Osteoblast (primary cell): Measurements from ENCODE around the gene CDK5RAP2. TPM values are rescaled to one million over a fixed set of nuclear protein-coding genes. Genes with fewer than 3 reads are reported as not detected.

ENCODE experiments used
- DNase-seq: peaks from one replicate; pipeline ENCODE4 v3.0.0; 2011; ENCODE audit warnings: low spot score, mixed read lengths; ENCODE audit not compliant: insufficient read length; ENCODE audit errors: missing footprints
- H2AFZ ChIP-seq: 2 replicates; pipeline ENCODE4 v1.6.0; 2011; ENCODE audit warnings: mild to moderate bottlenecking, low read length
- H3K27ac ChIP-seq: 2 replicates; pipeline ENCODE4 v1.5.1; 2011; ENCODE audit warnings: mild to moderate bottlenecking, low read depth, low read length, moderate library complexity
- H3K27me3 ChIP-seq: 2 replicates; pipeline ENCODE4 v1.6.0; 2012; ENCODE audit warnings: mild to moderate bottlenecking, control low read depth, inconsistent platforms, low read length, moderate library complexity; ENCODE audit not compliant: insufficient read depth
- H3K36me3 ChIP-seq: 2 replicates; pipeline ENCODE4 v1.5.1; 2011; ENCODE audit warnings: mild to moderate bottlenecking, low read length, control low read depth, moderate library complexity; ENCODE audit not compliant: insufficient read depth
- H3K4me1 ChIP-seq: 2 replicates; pipeline ENCODE4 v1.5.1; 2011; ENCODE audit warnings: mild to moderate bottlenecking, low read length, control low read depth, moderate library complexity; ENCODE audit not compliant: insufficient read depth
- H3K4me2 ChIP-seq: 2 replicates; pipeline ENCODE4 v1.6.0; 2011; ENCODE audit warnings: mild to moderate bottlenecking, low read length; ENCODE audit not compliant: insufficient read depth
- H3K4me3 ChIP-seq: fragments of 200-600 bp; sonication (generic); 3 replicates; pipeline ENCODE4 v1.5.1; 2012; ENCODE audit warnings: mild to moderate bottlenecking, low read length, inconsistent platforms; ENCODE audit not compliant: insufficient read depth
- H3K79me2 ChIP-seq: 2 replicates; pipeline ENCODE4 v1.6.0; 2012; ENCODE audit warnings: mild to moderate bottlenecking, low read length, control low read depth, inconsistent platforms; ENCODE audit not compliant: insufficient read depth
- H3K9me3 ChIP-seq: 2 replicates; pipeline ENCODE4 v1.5.1; 2011; ENCODE audit warnings: low read depth, low read length, control low read depth
- H4K20me1 ChIP-seq: 2 replicates; pipeline ENCODE4 v1.6.0; 2012; ENCODE audit warnings: mild to moderate bottlenecking, low read length, control low read depth; ENCODE audit not compliant: insufficient read depth
- total RNA-seq: library from RNA; depleted of rRNA; stranded (reverse); fragments of >200 nt; gene quantifications from 2 replicates; pipeline ENCODE4 v1.2.3, GENCODE V29; 2012
- TF ChIP-seq, protein P1 (sequence below): IDR thresholded peaks from 2 replicates; pipeline ENCODE4 v1.5.1; 2011; ENCODE audit warnings: mild to moderate bottlenecking, low read depth, low read length, moderate library complexity; ENCODE audit errors: extremely low read depth

The CDK5RAP2 gene
- total RNA-seq, 1 donor = 59.7 TPM

DNA sequence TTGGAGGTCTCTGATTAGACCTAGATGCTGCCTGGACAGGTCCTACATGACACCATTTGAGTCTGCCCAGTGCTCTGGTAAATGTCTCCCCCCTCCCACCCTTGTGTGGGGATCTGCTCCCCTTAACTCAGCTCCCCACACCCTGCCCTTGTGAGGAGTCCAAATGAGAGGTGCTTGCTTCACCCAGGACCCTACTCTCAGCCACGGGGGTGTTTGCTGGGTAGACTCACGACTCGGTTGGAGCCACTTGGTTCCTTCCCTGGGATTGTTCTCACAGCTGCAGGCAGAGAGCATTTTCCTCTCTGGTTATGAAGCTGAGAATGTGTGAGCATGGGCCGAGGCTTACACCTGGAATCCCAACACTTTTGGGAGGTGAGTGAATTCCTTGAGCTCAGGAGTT lies 204.7 kb downstream of the CDK5RAP2 start:
- TF ChIP-seq, protein P1, sequence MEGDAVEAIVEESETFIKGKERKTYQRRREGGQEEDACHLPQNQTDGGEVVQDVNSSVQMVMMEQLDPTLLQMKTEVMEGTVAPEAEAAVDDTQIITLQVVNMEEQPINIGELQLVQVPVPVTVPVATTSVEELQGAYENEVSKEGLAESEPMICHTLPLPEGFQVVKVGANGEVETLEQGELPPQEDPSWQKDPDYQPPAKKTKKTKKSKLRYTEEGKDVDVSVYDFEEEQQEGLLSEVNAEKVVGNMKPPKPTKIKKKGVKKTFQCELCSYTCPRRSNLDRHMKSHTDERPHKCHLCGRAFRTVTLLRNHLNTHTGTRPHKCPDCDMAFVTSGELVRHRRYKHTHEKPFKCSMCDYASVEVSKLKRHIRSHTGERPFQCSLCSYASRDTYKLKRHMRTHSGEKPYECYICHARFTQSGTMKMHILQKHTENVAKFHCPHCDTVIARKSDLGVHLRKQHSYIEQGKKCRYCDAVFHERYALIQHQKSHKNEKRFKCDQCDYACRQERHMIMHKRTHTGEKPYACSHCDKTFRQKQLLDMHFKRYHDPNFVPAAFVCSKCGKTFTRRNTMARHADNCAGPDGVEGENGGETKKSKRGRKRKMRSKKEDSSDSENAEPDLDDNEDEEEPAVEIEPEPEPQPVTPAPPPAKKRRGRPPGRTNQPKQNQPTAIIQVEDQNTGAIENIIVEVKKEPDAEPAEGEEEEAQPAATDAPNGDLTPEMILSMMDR = no peak
- Histone ChIP-seq H3K27me3 (no peaks in the 10 kb centered on the region), H3K4me1 (peaks cover under 1% of the 10 kb centered on the region), H2AFZ (no peak overlapping the region), H3K79me2 (no peaks in the 10 kb centered on the region), H3K4me2 (no peak overlapping the region), H3K9me3 (peaks cover 2% of the 10 kb centered on the region), H3K27ac (no peak overlapping the region), H4K20me1 (no peaks in the 10 kb centered on the region), H3K4me3 (no peak overlapping the region), H3K36me3 (no peaks in the 10 kb centered on the region)
- no peak for DNase-seq

DNA sequence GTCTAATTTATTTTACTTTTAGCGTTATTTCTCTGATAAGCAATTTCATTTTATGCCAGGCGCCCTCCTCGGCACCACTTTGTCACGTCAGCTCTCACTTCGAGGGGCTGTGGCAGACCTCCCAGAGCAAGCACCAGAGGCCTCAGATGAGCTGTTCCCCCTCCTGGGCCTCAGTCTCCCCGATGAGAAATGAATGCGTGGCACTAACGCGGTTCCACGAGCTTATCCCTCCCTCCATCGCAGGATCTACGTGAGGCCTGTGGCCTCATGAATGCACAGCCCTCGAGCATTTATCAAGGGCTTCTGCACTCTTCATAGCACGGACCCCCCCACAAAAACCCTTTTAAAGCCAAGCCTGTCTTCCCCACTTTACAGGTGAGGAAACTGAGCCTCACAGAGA lies 205.2 kb downstream of the CDK5RAP2 start:
- H3K27me3 ChIP-seq = no peaks in the 10 kb centered on the region

DNA sequence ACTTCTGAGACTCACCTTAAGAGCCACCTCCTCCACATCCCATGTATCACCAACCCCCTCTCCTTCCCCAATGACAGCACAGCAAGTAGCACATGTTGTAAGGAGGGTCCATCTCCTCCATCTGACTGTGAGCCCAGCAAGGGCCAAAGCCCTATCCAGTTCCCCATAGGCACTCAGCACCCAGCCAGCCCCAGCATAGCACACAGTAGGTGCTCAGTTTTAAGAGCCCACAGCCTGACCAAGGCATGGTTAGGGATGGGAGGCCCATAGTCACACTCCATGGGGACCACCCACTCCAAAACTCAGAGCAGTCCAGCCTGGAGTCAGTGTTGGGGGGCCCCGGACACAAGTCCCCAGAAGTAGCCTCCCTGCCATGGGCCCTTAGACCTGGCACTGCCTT lies 205.7 kb downstream of the CDK5RAP2 start:
- no peak overlapping the region for H3K4me3 ChIP-seq
- H3K36me3 ChIP-seq = no peaks in the 10 kb centered on the region
- no peaks in the 10 kb centered on the region for H4K20me1 ChIP-seq
- H3K4me1 ChIP-seq = peaks cover 11% of the 10 kb centered on the region
- H3K4me2 ChIP-seq = no peak overlapping the region
- no peaks in the 10 kb centered on the region for H3K79me2 ChIP-seq
- H3K27ac ChIP-seq = no peak overlapping the region
- no peak for DNase-seq
- no peaks in the 10 kb centered on the region for H3K27me3 ChIP-seq
- TF ChIP-seq, protein P1 = no peak
- H2AFZ ChIP-seq = no peak overlapping the region
- H3K9me3 ChIP-seq = no peaks in the 10 kb centered on the region

More for the DNA sequence above, 205.2 kb downstream of the CDK5RAP2 start:
- Histone ChIP-seq H2AFZ (no peak overlapping the region), H3K79me2 (no peaks in the 10 kb centered on the region), H3K4me1 (peaks cover 5% of the 10 kb centered on the region), H3K4me3 (no peak overlapping the region), H3K27ac (no peak overlapping the region), H3K4me2 (no peak overlapping the region), H3K9me3 (peaks cover under 1% of the 10 kb centered on the region), H3K36me3 (no peaks in the 10 kb centered on the region), H4K20me1 (no peaks in the 10 kb centered on the region)
- no peak for DNase-seq
- TF ChIP-seq, protein P1 = no peak

DNA sequence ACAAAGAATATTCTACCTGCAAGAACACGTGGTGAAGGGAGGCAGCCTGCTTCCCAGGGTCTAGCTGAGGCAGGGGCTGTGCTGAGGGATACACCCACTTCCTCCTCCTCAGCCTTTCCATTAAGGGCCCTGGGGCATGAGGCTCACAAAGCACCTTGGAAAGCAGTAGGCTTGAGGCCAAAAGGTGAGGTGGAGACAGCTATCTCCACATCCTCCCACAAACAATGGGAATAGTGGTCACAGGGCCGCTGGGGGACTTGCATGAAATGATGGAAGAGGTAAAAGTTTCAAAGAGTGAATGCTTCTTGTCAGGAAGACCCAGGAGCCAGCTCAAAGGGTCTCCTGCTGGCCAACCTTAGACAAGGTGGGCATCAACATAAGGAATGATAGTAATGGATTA lies 207.9 kb downstream of the CDK5RAP2 start:
- TF ChIP-seq, protein P1 = no peak
- Histone ChIP-seq H3K4me1 (peaks cover 15% of the 10 kb centered on the region), H3K27ac (no peak overlapping the region), H3K9me3 (no peaks in the 10 kb centered on the region), H3K27me3 (no peaks in the 10 kb centered on the region), H2AFZ (no peak overlapping the region), H4K20me1 (no peaks in the 10 kb centered on the region), H3K79me2 (no peaks in the 10 kb centered on the region), H3K36me3 (no peaks in the 10 kb centered on the region), H3K4me2 (no peak overlapping the region), H3K4me3 (no peak overlapping the region)
- DNase-seq = no peak
